Stimulated activated CD8-positive, alpha-beta memory T cell treated with anti-CD3 and anti-CD28 coated beads, Interleukin-7, amount 100 ng/mL, for 1 hour (primary cell): ENCODE data around the gene REEP2.
"Not testable (repeated sequence)": the region's sequence is repeated elsewhere in the genome, so short reads cannot be mapped to it uniquely, and the experiment has no call there.

Experiments
- DNase-seq, 2 donors: peaks; one replicate each; pipeline ENCODE4 v3.0.0-alpha.2; 2020; ENCODE audit warnings: low read depth in 2 of 2

Gene REEP2

DNA sequence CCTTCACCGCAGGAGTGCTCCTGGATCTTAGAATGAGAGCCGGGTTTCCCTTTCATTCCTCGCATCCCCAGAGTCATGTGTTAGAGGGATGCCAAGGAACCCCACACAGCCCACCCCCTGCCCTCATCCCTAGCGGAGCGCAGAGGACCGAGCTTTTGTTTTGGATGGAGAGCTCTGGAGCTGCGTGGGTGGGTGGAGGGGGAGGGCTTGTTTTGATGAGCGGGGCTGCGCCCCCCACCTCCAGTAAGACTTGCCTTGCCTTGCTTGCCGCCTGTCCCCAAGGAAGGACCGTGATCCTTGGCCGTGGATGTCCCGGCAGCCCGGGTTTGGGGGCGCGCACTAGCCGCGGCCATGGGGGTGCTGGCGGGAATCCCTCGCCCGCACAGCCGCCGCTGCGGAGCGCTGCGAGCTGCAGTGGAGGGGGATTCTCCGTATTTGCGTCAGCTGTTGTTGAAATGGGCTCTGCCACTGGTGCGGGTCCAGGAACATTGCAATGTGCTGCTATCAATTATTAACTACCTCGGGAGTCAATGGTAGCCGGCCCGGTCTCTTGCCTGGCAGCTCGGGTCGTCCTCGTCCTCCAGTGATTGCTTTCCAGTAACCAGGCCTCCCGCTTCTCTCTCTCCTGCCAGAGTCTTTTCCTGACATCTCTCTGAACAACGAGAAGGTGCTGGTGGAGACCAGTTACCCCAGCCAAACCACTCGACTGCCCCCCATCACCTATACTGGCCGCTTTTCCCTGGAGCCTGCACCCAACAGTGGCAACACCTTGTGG lies 27.5 kb downstream of the REEP2 start:
- DNase-seq = peak in 1 of 2 donors; percentile 25

DNA sequence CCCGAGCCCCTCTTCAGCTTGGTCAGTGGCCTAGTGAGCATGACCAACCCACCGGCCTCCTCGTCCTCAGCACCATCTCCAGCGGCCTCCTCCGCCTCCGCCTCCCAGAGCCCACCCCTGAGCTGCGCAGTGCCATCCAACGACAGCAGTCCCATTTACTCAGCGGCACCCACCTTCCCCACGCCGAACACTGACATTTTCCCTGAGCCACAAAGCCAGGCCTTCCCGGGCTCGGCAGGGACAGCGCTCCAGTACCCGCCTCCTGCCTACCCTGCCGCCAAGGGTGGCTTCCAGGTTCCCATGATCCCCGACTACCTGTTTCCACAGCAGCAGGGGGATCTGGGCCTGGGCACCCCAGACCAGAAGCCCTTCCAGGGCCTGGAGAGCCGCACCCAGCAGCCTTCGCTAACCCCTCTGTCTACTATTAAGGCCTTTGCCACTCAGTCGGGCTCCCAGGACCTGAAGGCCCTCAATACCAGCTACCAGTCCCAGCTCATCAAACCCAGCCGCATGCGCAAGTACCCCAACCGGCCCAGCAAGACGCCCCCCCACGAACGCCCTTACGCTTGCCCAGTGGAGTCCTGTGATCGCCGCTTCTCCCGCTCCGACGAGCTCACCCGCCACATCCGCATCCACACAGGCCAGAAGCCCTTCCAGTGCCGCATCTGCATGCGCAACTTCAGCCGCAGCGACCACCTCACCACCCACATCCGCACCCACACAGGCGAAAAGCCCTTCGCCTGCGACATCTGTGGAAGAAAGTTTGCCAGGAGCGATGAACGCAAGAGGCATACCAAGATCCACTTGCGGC lies 28.2 kb downstream of the REEP2 start:
- peak; percentile 24 to 37 for DNase-seq

- DNase-seq = peak; percentile 32 to 44
Observed at GRCh38 chr5:138467711-138468132, 28.9 kb downstream of the REEP2 start.

- DNase-seq = peak in 1 of 2 donors; percentile 38
Observed at GRCh38 chr5:138468133-138468965, 29.5 kb downstream of the REEP2 start.

- peak in 1 of 2 donors; percentile 64 for DNase-seq
Observed at GRCh38 chr5:138468966-138469539, 30.2 kb downstream of the REEP2 start.

GRCh38 chr5:138469540-138470321 lies 30.9 kb downstream of the REEP2 start:
- DNase-seq = peak; percentile 45 to 81

DNA sequence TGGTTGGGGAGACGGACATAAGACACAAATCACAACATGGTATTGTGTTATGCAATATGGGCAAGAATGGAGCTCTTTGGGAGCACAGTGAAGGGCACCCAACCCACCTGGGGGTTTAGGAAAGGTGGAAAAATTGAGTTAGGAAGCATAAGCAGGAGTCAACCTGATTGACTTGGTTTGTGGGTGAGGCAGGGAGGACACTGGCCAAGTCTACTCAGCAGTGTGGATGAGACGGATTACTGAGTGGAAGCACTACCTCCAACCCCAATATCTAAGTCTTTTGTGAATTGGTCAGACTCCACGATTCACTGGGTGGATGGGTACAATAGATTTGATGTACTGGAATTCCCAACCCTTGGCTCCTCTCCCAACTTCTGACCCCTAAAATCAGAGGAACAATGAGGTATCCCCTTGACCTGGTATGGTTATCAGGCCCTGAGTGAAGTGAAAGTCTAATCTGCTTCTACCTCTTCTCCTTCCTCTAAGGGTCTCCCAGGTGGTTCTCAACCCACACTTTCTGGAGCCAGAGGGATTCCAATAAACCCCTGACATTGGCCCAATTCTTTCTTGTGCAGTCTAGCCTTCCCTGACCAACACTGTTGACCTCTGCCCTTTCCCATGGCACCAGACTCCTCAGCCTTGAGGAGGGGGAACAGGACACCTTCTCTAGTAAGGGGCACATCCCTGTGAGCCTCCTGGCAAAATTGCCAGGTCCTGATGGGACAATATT lies 31.6 kb downstream of the REEP2 start:
- DNase-seq = peak in 1 of 2 donors; percentile 21

GRCh38 chr5:138471052-138471361 lies 32.1 kb downstream of the REEP2 start:
- DNase-seq = no peak

GRCh38 chr5:138472353-138472752 lies 33.5 kb downstream of the REEP2 start:
- no peak for DNase-seq

DNA sequence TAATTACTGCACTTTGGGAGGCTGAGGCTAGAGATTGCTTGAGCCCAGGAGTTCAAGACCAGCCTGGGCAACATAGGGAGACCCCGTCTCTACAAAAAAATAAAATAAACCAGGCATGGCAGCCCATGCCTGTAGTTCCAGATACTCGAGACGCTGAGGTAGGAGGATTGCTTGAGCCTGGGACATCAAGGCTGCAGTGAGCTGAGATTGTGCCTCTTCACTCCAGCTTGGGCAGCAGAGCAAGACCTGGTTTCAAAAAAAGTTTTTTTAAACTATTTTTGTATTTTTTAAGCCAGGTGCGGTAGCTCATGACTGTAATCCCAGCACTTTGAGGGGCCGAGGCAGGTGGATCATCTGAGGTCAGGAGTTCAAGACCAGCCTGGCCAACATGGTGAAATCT lies 34.3 kb downstream of the REEP2 start:
- DNase-seq = not testable (repeated sequence)

DNA sequence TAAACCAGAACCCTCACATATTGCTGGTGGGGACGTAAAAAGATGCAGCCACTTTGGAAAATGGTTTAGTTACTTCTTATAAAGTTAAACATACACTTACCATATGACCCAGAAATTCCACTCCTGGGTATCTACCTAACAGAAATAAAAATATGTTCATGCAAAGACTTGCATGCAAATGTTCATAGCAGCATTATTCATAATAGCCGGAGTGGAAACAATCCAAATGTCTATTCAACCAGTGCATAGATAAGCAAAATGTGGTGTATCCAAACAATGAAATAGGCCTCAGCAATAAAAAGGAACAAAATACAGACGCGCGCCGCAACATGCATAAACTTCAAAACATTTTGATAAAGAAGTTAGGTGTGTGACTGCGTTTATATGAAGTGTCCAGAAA lies 38.1 kb downstream of the REEP2 start:
- DNase-seq = no peak

DNA sequence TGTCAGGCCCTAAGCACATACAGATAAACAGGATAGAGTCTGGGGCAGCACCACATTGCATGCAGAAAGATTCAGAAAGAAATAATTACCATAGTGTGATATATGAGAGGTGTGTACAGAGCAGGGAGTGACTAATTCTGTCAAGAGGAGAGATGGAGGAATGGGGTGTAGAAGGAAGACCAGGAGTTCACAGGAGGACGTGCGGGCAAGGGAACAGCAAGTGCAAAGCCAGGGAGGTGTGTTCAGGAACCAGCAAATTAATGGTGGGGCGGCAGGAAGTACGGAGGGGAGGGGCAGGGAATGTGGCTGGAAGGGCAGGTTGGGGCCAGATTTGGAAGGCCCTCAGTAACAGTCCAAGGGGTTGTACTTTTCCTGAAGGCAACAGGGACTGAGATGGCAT lies 43.8 kb downstream of the REEP2 start:
- DNase-seq = no peak

GRCh38 chr5:138488481-138488945 lies 49.7 kb downstream of the REEP2 start:
- no peak for DNase-seq

- no peak for DNase-seq
Observed at GRCh38 chr5:138489683-138490061, 50.8 kb downstream of the REEP2 start.

DNA sequence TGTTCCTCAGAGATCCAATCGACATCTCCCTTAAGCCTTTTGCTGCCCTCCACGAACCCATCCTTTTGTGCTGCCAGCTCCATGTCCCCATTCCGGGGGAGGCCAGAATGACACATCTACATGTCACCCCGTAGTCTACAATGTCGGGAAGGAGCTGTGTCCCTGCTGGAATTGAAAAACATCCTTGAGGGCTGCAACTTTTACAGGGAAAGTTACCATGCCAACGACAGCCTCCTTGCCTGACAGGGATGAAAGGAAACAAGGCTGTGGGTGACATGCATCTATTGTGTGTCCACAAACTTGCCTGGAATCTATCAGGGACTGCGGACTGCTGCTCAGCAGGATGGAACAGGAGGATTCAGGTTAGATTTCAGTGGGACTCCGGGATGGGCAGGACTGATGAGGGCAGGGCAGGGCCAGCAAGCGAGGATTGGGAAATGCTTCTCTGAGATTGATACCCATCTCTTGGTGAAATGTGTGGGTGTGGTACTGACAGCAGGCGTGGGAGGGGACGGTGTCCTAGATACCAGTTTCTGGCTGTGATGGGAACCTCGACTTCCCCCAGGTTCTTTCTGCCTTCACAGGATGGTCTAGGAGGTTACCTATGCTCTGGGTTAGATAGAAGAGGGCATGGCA lies 51.9 kb downstream of the REEP2 start:
- DNase-seq = no peak

DNA sequence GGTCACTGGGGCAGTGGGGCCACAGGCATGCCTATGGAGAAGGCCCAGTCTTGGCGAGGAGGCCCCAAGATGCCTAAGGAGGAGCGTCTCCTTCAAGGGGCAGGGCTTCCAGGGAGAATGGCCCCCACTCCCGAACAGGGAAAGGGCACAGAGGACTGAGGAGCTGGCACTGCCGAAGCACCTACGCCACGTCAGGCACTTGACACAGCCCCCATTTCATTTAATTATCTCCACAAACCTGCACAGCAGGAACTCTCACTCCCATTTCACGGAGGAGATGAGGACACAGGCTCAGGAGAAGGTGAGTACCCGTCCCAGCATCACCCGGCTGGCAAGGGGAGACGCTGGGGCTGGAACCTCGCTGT lies 52.4 kb downstream of the REEP2 start:
- no peak for DNase-seq

DNA sequence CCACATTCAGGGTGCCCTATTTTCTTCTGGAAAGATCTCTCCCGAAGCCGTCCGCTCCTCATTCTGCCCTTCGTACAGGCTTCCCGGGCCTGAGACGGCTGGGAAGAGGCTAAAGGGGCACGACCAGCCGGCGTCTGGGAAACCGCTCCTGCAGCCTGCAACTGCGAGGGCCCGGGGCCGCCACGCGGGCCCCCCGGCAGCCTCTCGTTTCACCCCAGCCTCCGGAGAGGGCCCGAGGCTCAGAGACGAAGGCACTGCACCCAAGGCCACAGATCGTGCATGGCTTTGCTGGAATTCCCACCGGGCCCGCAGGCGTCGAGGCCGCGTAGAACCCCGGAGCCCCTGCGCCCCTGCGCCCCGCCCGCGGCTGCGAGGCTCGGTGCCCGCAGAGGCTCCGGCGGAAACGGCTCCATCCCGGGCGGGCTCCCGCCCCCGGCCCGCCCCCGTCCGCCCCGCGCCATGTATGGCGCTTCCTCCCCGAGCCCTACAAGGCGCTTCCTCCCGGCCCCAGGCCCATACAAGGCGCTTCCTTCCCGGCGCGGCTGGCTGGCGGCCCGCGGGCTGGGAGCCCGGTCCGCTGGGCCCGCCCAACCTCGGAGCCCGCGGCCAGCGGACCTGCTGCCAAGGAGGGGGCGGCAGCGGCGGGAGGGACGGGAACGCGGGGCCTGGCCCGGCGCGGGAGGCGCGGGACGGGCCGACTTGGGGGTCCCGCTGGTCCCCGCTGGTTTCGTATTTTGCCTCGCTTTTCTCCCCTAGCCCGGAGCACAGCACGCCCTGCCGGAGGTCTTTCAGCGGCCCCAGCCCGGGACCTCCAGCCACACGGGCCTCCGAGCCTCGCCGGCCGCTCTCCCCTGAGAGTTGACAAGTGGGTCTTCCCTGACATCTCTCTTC lies 53.1 kb downstream of the REEP2 start:
- DNase-seq = peak; percentile 61 to 67

- no peak for DNase-seq
Observed at GRCh38 chr5:138492560-138493045, 53.7 kb downstream of the REEP2 start.

DNA sequence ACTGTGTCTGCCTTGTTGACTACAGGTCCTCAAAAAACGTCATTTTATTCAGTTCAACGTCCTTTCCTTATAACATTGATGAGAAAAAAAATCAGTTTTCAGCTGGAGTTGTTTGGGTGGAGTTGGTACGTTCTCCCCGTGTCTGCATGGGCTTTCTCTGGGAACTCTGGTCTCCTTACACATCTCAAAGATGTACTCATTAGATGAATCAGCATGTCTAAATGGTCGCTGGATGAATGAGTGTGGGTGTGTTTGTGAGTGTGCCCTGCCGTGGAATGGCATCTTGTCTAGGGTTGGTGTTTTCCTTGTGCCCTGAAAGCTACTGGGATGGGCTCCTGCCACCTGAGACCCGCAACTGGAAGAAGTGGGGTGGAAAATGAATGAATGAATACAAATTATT lies 56.5 kb downstream of the REEP2 start:
- DNase-seq = no peak
